SU-DHL-6 (cell line): Measurements from ENCODE around the gene PHKB.

Experiments
- H2AFZ ChIP-seq: fragments of 200-600 bp; sonication (generic); 2 replicates; pipeline ENCODE4 v1.6.1; 2014; ENCODE audit warnings: low read depth, mild to moderate bottlenecking, moderate library complexity, mixed read lengths, antibody characterized with exemption, low read length; ENCODE audit not compliant: severe bottlenecking
- H3F3A ChIP-seq: fragments of 200-600 bp; shearing (Covaris generic); 2 replicates; pipeline ENCODE4 v1.6.0; 2016; ENCODE audit warnings: antibody characterized with exemption, mild to moderate bottlenecking; ENCODE audit not compliant: insufficient read depth
- H3K27ac ChIP-seq: fragments of 200-600 bp; sonication (generic); 2 replicates; pipeline ENCODE4 v1.5.1; 2016; ENCODE audit warnings: low read depth, mild to moderate bottlenecking, low read length, moderate library complexity, mixed read lengths
- H3K27me3 ChIP-seq: fragments of 200-600 bp; sonication (generic), shearing (Covaris generic); 2 replicates; pipeline ENCODE4 v1.6.0; 2014; ENCODE audit warnings: mild to moderate bottlenecking, low read length
- H3K36me3 ChIP-seq: fragments of 200-600 bp; sonication (generic); 2 replicates; pipeline ENCODE4 v1.6.1; 2014; ENCODE audit warnings: mild to moderate bottlenecking, low read length, mixed read lengths
- H3K4me2 ChIP-seq: fragments of 300-600, 200-600 bp; shearing (Covaris generic), sonication (generic); 2 replicates; pipeline ENCODE4 v1.6.0; 2014; ENCODE audit warnings: low read length, low read depth, mild to moderate bottlenecking; ENCODE audit not compliant: poor library complexity, severe bottlenecking
- H3K4me3 ChIP-seq: fragments of 200-600 bp; sonication (generic); 2 replicates; pipeline ENCODE4 v1.5.1; 2014; ENCODE audit warnings: antibody characterized with exemption, low read length, mild to moderate bottlenecking, mixed read lengths; ENCODE audit not compliant: insufficient read depth, poor library complexity, severe bottlenecking
- H3K79me2 ChIP-seq: fragments of 200-600 bp; sonication (generic); 2 replicates; pipeline ENCODE4 v1.6.1; 2014; ENCODE audit warnings: mild to moderate bottlenecking, low read length, moderate library complexity; ENCODE audit not compliant: insufficient read depth
- H3K9ac ChIP-seq: fragments of 200-600 bp; sonication (generic); 2 replicates; pipeline ENCODE4 v1.7.0; 2014; ENCODE audit warnings: mild to moderate bottlenecking, low read length
- H3K9me2 ChIP-seq: fragments of 200-600 bp; sonication (generic); replicated peaks from 2 replicates; pipeline ENCODE4 v1.6.1; 2014; ENCODE audit warnings: low read length; ENCODE audit not compliant: insufficient read depth
- H3K9me3 ChIP-seq: fragments of 200-600 bp; sonication (generic); 2 replicates; pipeline ENCODE4 v1.6.1; 2014; ENCODE audit warnings: low read length, mixed read lengths; ENCODE audit not compliant: insufficient read depth
- H4K20me1 ChIP-seq: fragments of 200-600 bp; sonication (generic); 2 replicates; pipeline ENCODE4 v1.6.1; 2014; ENCODE audit warnings: low read depth, mild to moderate bottlenecking, antibody characterized with exemption, low read length, moderate library complexity, mixed read lengths
- CTCF ChIP-seq: fragments of 200-600 bp; sonication (generic); IDR thresholded peaks from one replicate; pipeline ENCODE4 v1.5.1; 2017; ENCODE audit warnings: antibody characterized with exemption, mild to moderate bottlenecking, low read length, moderate library complexity; ENCODE audit not compliant: insufficient read depth, poor library complexity, severe bottlenecking
- EZH2phosphoT487 ChIP-seq: fragments of 200-600 bp; sonication (generic), shearing (Covaris generic); conservative IDR thresholded peaks from 2 replicates; pipeline ENCODE4 v1.6.1; 2018; ENCODE audit warnings: mild to moderate bottlenecking, antibody characterized with exemption, low read length, moderate library complexity, mixed read lengths

Gene PHKB

GRCh38 chr16:47643323-47644000 is 182.3 kb downstream of the PHKB start:
- no peaks in the 10 kb centered on the region for H3K9me2 ChIP-seq
- no peaks in the 10 kb centered on the region for H3K9me3 ChIP-seq
- H3K9ac ChIP-seq: no peak overlapping the region
- H3K79me2 ChIP-seq: no peaks in the 10 kb centered on the region
- H3K4me2 ChIP-seq: no peak overlapping the region
- H3F3A ChIP-seq: no peaks in the 10 kb centered on the region
- H3K4me3 ChIP-seq: no peak overlapping the region
- no peak overlapping the region for H3K27ac ChIP-seq
- H3K27me3 ChIP-seq: no peaks in the 10 kb centered on the region
- 0 out of 2 replicates have a peak, but pooled peaks cover 3% of the 10 kb centered on the region for H3K36me3 ChIP-seq
- no peaks in the 10 kb centered on the region for H4K20me1 ChIP-seq
- TF ChIP-seq EZH2phosphoT487 (no peak), CTCF (no peak)
- no peak overlapping the region for H2AFZ ChIP-seq

GRCh38 chr16:47644166-47644565 is 183.0 kb downstream of the PHKB start:
- Histone ChIP-seq H2AFZ (no peak overlapping the region), H3K9me3 (no peaks in the 10 kb centered on the region), H3F3A (no peaks in the 10 kb centered on the region), H3K79me2 (no peaks in the 10 kb centered on the region), H3K27ac (no peak overlapping the region), H3K27me3 (no peaks in the 10 kb centered on the region), H3K9ac (no peak overlapping the region), H3K4me2 (no peak overlapping the region), H3K4me3 (no peak overlapping the region), H3K9me2 (no peaks in the 10 kb centered on the region), H4K20me1 (no peaks in the 10 kb centered on the region), H3K36me3 (peaks cover 7% of the 10 kb centered on the region; the same call in 1 of the 2 replicates)
- no peak for TF ChIP-seq EZH2phosphoT487
- TF ChIP-seq CTCF: no peak

- H2AFZ ChIP-seq: no peak overlapping the region
- H3K27me3 ChIP-seq: no peaks in the 10 kb centered on the region
- no peak overlapping the region for H3K9ac ChIP-seq
- H3K79me2 ChIP-seq: no peaks in the 10 kb centered on the region
- H3K4me2 ChIP-seq: no peak overlapping the region
- no peak overlapping the region for H3K27ac ChIP-seq
- no peaks in the 10 kb centered on the region for H3F3A ChIP-seq
- TF ChIP-seq EZH2phosphoT487 (no peak), CTCF (no peak)
- H4K20me1 ChIP-seq: no peaks in the 10 kb centered on the region
- H3K9me2 ChIP-seq: no peaks in the 10 kb centered on the region
- no peaks in the 10 kb centered on the region for H3K9me3 ChIP-seq
- no peak overlapping the region for H3K4me3 ChIP-seq
- H3K36me3 ChIP-seq: peaks cover 7% of the 10 kb centered on the region; the same call in 1 of the 2 replicates
Observed at GRCh38 chr16:47644661-47645060, 183.5 kb downstream of the PHKB start.
